ENCODE measurements around the gene SDHB. TPM values are rescaled to one million over a fixed set of nuclear protein-coding genes. Genes with fewer than 3 reads are reported as not detected.

Gene SDHB
- total RNA-seq, 1 donor from 2014 or later, result 46.3 TPM

- Mint-ChIP-seq H3K4me1 (ENCODE audit: low read depth) (peaks cover under 1% of the 10 kb centered on the region), H3K9me3 (ENCODE audit: low read depth) (no peaks in the 10 kb centered on the region), H3K27me3 (no peaks in the 10 kb centered on the region), H3K36me3 (ENCODE audit: insufficient read depth) (peaks cover 6% of the 10 kb centered on the region), H3K27ac (no peak overlapping the region), H3K4me3 (ENCODE audit: low read depth) (no peak overlapping the region)
- DNase-seq (ENCODE audit: low spot score, unreplicated experiment), result no peak
- no peak for TF ChIP-seq CTCF (IDR thresholded peaks at IDR 0.05; ENCODE audit: unreplicated experiment)
Observed at GRCh38 chr1:17005365-17005740, 48.5 kb downstream of the SDHB start.

- Mint-ChIP-seq H3K9me3 (ENCODE audit: low read depth) (no peaks in the 10 kb centered on the region), H3K4me3 (ENCODE audit: low read depth) (no peak overlapping the region), H3K36me3 (ENCODE audit: insufficient read depth) (peaks cover 6% of the 10 kb centered on the region), H3K27me3 (no peaks in the 10 kb centered on the region), H3K4me1 (ENCODE audit: low read depth) (no peaks in the 10 kb centered on the region), H3K27ac (no peak overlapping the region)
- TF ChIP-seq CTCF (IDR thresholded peaks at IDR 0.05; ENCODE audit: unreplicated experiment), result no peak
- no peak for DNase-seq (ENCODE audit: low spot score, unreplicated experiment)
Observed at GRCh38 chr1:17004466-17005364, 49.1 kb downstream of the SDHB start.

- DNase-seq (ENCODE audit: low spot score, unreplicated experiment), result no peak
- Mint-ChIP-seq H3K4me1 (ENCODE audit: low read depth) (no peaks in the 10 kb centered on the region), H3K27me3 (no peaks in the 10 kb centered on the region), H3K27ac (no peak overlapping the region), H3K36me3 (ENCODE audit: insufficient read depth) (peaks cover 6% of the 10 kb centered on the region), H3K4me3 (ENCODE audit: low read depth) (no peak overlapping the region), H3K9me3 (ENCODE audit: low read depth) (no peaks in the 10 kb centered on the region)
- no peak for TF ChIP-seq CTCF (IDR thresholded peaks at IDR 0.05; ENCODE audit: unreplicated experiment)
Observed at GRCh38 chr1:17002524-17002902, 51.3 kb downstream of the SDHB start.

- no peaks in the 10 kb centered on the region for H3K9me3 Mint-ChIP-seq (ENCODE audit: low read depth)
- H3K27me3 Mint-ChIP-seq, result no peaks in the 10 kb centered on the region
- DNase-seq (ENCODE audit: low spot score, unreplicated experiment), result no peak
- no peak overlapping the region for H3K4me3 Mint-ChIP-seq (ENCODE audit: low read depth)
- H3K4me1 Mint-ChIP-seq (ENCODE audit: low read depth), result no peaks in the 10 kb centered on the region
- no peak for TF ChIP-seq CTCF (IDR thresholded peaks at IDR 0.05; ENCODE audit: unreplicated experiment)
- peaks cover 6% of the 10 kb centered on the region for H3K36me3 Mint-ChIP-seq (ENCODE audit: insufficient read depth)
- no peak overlapping the region for H3K27ac Mint-ChIP-seq
Observed at GRCh38 chr1:17001760-17002523, 51.9 kb downstream of the SDHB start.

- TF ChIP-seq CTCF (IDR thresholded peaks at IDR 0.05; ENCODE audit: unreplicated experiment), result no peak
- no peaks in the 10 kb centered on the region for H3K9me3 Mint-ChIP-seq (ENCODE audit: low read depth)
- DNase-seq (ENCODE audit: low spot score, unreplicated experiment), result no peak
- H3K4me1 Mint-ChIP-seq (ENCODE audit: low read depth), result no peaks in the 10 kb centered on the region
- peaks cover 8% of the 10 kb centered on the region for H3K36me3 Mint-ChIP-seq (ENCODE audit: insufficient read depth)
- H3K27me3 Mint-ChIP-seq, result no peaks in the 10 kb centered on the region
- no peak overlapping the region for H3K4me3 Mint-ChIP-seq (ENCODE audit: low read depth)
- H3K27ac Mint-ChIP-seq, result no peak overlapping the region
Observed at GRCh38 chr1:16999863-17000262, 54.0 kb downstream of the SDHB start.
